CD14-positive monocyte (primary cell): Measurements from ENCODE around the gene CNTN5. TPM values are rescaled to one million over a fixed set of nuclear protein-coding genes. Genes with fewer than 3 reads are reported as not detected.

Experiments
- DNase-seq, 3 donors: peaks; one replicate each; pipeline ENCODE4 v3.0.0-alpha.2; 2011 to 2022
- H2AFZ ChIP-seq: 2 replicates; pipeline ENCODE4 v1.6.0; 2012; ENCODE audit warnings: mild to moderate bottlenecking, low read depth, low read length, inconsistent platforms; ENCODE audit not compliant: insufficient read depth, poor library complexity, severe bottlenecking
- H3K27ac ChIP-seq, 2 donors: 1 replicate in 1 of 2; 2 replicates in 1 of 2; pipeline ENCODE4 v1.5.1; 2012 to 2013; ENCODE audit warnings: low read length in 2 of 2, control low read depth in 1 of 2, inconsistent platforms in 1 of 2, low read depth in 1 of 2, mild to moderate bottlenecking in 1 of 2
- H3K27me3 ChIP-seq, 2 donors: one replicate each; pipeline versions ENCODE4 v1.6.0 to v1.6.1; 2011 to 2013; ENCODE audit warnings: low read length in 2 of 2; ENCODE audit not compliant: control insufficient read depth in 2 of 2, insufficient read depth in 2 of 2
- H3K36me3 ChIP-seq, 2 donors: replicated peaks in 1 of 2; 1 replicate in 1 of 2; 2 replicates in 1 of 2; pipeline versions ENCODE4 v1.5.1 to v1.6.1; 2012 to 2013; ENCODE audit warnings: low read length in 2 of 2, control low read depth in 1 of 2, inconsistent platforms in 1 of 2, mild to moderate bottlenecking in 1 of 2; ENCODE audit not compliant: insufficient read depth in 2 of 2, control insufficient read depth in 1 of 2
- H3K4me1 ChIP-seq, 2 donors: 1 replicate in 1 of 2; 2 replicates in 1 of 2; pipeline versions ENCODE4 v1.5.1 to v1.6.1; 2012 to 2013; ENCODE audit warnings: low read length in 2 of 2, control low read depth in 1 of 2, inconsistent platforms in 1 of 2, mild to moderate bottlenecking in 1 of 2, moderate library complexity in 1 of 2; ENCODE audit not compliant: insufficient read depth in 2 of 2, control insufficient read depth in 1 of 2
- H3K4me2 ChIP-seq: replicated peaks from 2 replicates; pipeline ENCODE3; 2012; ENCODE audit warnings: low read length, moderate library complexity, mild to moderate bottlenecking; ENCODE audit not compliant: poor library complexity, severe bottlenecking; ENCODE audit errors: extremely low read depth
- H3K4me3 ChIP-seq, 3 experiments: fragments of 200-600 bp in 1 of 3; sonication (generic) in 1 of 3; replicated peaks in 1 of 3; 1 replicate in 2 of 3; 2 replicates in 1 of 3; pipeline ENCODE4 v1.5.1; 2011 to 2013; ENCODE audit warnings: low read length in 3 of 3, mild to moderate bottlenecking in 3 of 3, control low read depth in 2 of 3, low read depth in 2 of 3, inconsistent platforms in 1 of 3, moderate library complexity in 1 of 3
- H3K79me2 ChIP-seq: 2 replicates; pipeline ENCODE4 v1.6.0; 2012; ENCODE audit warnings: mild to moderate bottlenecking, control low read depth, inconsistent platforms, low read length, moderate library complexity; ENCODE audit not compliant: insufficient read depth
- H3K9ac ChIP-seq: 2 replicates; pipeline ENCODE4 v1.6.0; 2017; ENCODE audit warnings: low read length, mild to moderate bottlenecking; ENCODE audit not compliant: insufficient read depth, poor library complexity, severe bottlenecking
- H3K9me3 ChIP-seq, 2 donors: replicated peaks in 1 of 2; 1 replicate in 1 of 2; 2 replicates in 1 of 2; pipeline versions ENCODE4 v1.5.1 to v1.6.1; 2012 to 2013; ENCODE audit warnings: low read length in 2 of 2, control low read depth in 1 of 2; ENCODE audit not compliant: control insufficient read depth in 1 of 2, insufficient read depth in 1 of 2
- H4K20me1 ChIP-seq: 2 replicates; pipeline ENCODE4 v1.6.0; 2012; ENCODE audit warnings: mild to moderate bottlenecking, low read length, control low read depth, moderate library complexity; ENCODE audit not compliant: insufficient read depth
- H3K27ac Mint-ChIP-seq, 7 donors: one replicate each; pipeline ENCODE4 v1.8.0; 2020; ENCODE audit warnings: mild to moderate bottlenecking in 7 of 7, mixed read lengths in 7 of 7, moderate library complexity in 6 of 7, inconsistent platforms in 2 of 7
- H3K27me3 Mint-ChIP-seq, 3 donors: one replicate each; pipeline ENCODE4 v1.8.0; 2021 to 2022; ENCODE audit warnings: low read depth in 3 of 3, mild to moderate bottlenecking in 3 of 3, mixed read lengths in 3 of 3, moderate library complexity in 3 of 3, inconsistent platforms in 1 of 3
- H3K36me3 Mint-ChIP-seq, 2 donors: one replicate each; pipeline ENCODE4 v1.8.0; 2020; ENCODE audit warnings: mixed read lengths in 2 of 2, inconsistent platforms in 1 of 2, mild to moderate bottlenecking in 1 of 2
- H3K4me1 Mint-ChIP-seq: one replicate; pipeline ENCODE4 v1.8.0; 2020; ENCODE audit warnings: mild to moderate bottlenecking, mixed read lengths
- H3K4me3 Mint-ChIP-seq, 2 donors: one replicate each; pipeline ENCODE4 v1.8.0; 2020; ENCODE audit warnings: mild to moderate bottlenecking in 2 of 2, mixed read lengths in 2 of 2, moderate library complexity in 1 of 2
- H3K9me3 Mint-ChIP-seq, 7 donors: one replicate each; pipeline ENCODE4 v1.8.0; 2020 to 2022; ENCODE audit warnings: mixed read lengths in 7 of 7, mild to moderate bottlenecking in 6 of 7, moderate library complexity in 6 of 7, inconsistent platforms in 2 of 7
- WGBS: methylation state at CpG from one replicate; pipeline ENCODE4 v1.1.5; 2013; ENCODE audit warnings: missing lambda C conversion rate; ENCODE audit not compliant: insufficient coverage; 5-methylcytosine and 5-hydroxymethylcytosine counted together
- intact Hi-C, 2 donors: fragments of 100-400 bp; cut with micrococcal nuclease; formaldehyde crosslinking; loops; one replicate each; pipeline versions ENCODE4 v1.15.0 to v1.15.1; 2023
- polyA plus RNA-seq, 3 donors: library from polyadenylated mRNA; depleted of rRNA in 1 of 3; unstranded in 2 of 3; stranded (reverse) in 1 of 3; fragments of 300-500 nt in 2 of 3; fragments of >200 nt in 1 of 3; fragmentation: Illumina TruSeq in 2 of 3; gene quantifications; 1 replicate in 2 of 3; 2 replicates in 1 of 3; pipeline ENCODE4 v1.2.3, GENCODE V29; 2012 to 2021
- TF ChIP-seq, protein P1 (sequence below): fragments of 200-600 bp; IDR thresholded peaks from one replicate; pipeline ENCODE4 v1.8.0; 2022; ENCODE audit warnings: antibody characterized with exemption, mild to moderate bottlenecking

Gene CNTN5
- polyA plus RNA-seq, 3 donors = not detected

- DNase-seq = no peak
- Histone ChIP-seq H3K9me3 (no peaks in the 10 kb centered on the region), H3K9ac (no peak overlapping the region), H2AFZ (no peak overlapping the region), H4K20me1 (no peaks in the 10 kb centered on the region), H3K4me3 (no peak overlapping the region), H3K36me3 (no peaks in the 10 kb centered on the region), H3K27me3 (no peaks in the 10 kb centered on the region), H3K4me2 (no peak overlapping the region), H3K4me1 (no peaks in the 10 kb centered on the region), H3K27ac (no peak overlapping the region), H3K79me2 (no peaks in the 10 kb centered on the region)
- 74% methylated on average over 3 of the region's 4 CpGs for WGBS
- H3K27me3 Mint-ChIP-seq = no peaks in the 10 kb centered on the region
- TF ChIP-seq, protein P1, sequence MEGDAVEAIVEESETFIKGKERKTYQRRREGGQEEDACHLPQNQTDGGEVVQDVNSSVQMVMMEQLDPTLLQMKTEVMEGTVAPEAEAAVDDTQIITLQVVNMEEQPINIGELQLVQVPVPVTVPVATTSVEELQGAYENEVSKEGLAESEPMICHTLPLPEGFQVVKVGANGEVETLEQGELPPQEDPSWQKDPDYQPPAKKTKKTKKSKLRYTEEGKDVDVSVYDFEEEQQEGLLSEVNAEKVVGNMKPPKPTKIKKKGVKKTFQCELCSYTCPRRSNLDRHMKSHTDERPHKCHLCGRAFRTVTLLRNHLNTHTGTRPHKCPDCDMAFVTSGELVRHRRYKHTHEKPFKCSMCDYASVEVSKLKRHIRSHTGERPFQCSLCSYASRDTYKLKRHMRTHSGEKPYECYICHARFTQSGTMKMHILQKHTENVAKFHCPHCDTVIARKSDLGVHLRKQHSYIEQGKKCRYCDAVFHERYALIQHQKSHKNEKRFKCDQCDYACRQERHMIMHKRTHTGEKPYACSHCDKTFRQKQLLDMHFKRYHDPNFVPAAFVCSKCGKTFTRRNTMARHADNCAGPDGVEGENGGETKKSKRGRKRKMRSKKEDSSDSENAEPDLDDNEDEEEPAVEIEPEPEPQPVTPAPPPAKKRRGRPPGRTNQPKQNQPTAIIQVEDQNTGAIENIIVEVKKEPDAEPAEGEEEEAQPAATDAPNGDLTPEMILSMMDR = no peak
- H3K4me1 Mint-ChIP-seq = no peaks in the 10 kb centered on the region
- H3K27ac Mint-ChIP-seq = no peak overlapping the region
- H3K9me3 Mint-ChIP-seq = peaks cover 0 to 3% (median 0%) of the 10 kb centered on the region in 7 donors
- H3K4me3 Mint-ChIP-seq = no peak overlapping the region
- intact Hi-C loops = no loop called here
- H3K36me3 Mint-ChIP-seq = no peaks in the 10 kb centered on the region
These were observed 524.9 kb downstream of the CNTN5 start for GRCh38 chr11:99545616-99546015.

- H3K9me3 ChIP-seq = no peaks in the 10 kb centered on the region
- H3K4me2 ChIP-seq = no peak overlapping the region
- Mint-ChIP-seq H3K36me3 (no peaks in the 10 kb centered on the region), H3K27ac (no peak overlapping the region), H3K9me3 (peaks cover 0 to 2% (median 0%) of the 10 kb centered on the region in 7 donors), H3K27me3 (no peaks in the 10 kb centered on the region), H3K4me1 (no peaks in the 10 kb centered on the region), H3K4me3 (no peak overlapping the region)
- no peaks in the 10 kb centered on the region for H3K4me1 ChIP-seq
- no peak overlapping the region for H3K27ac ChIP-seq
- 100% methylated on average over 1 of the region's 3 CpGs for WGBS
- H2AFZ ChIP-seq = no peak overlapping the region
- H3K4me3 ChIP-seq = no peak overlapping the region
- no peak for DNase-seq
- intact Hi-C loops = no loop called here
- H3K9ac ChIP-seq = no peak overlapping the region
- no peaks in the 10 kb centered on the region for H3K36me3 ChIP-seq
- TF ChIP-seq, protein P1 = no peak
- H3K79me2 ChIP-seq = no peaks in the 10 kb centered on the region
- H4K20me1 ChIP-seq = no peaks in the 10 kb centered on the region
- no peaks in the 10 kb centered on the region for H3K27me3 ChIP-seq
These were observed 527.5 kb downstream of the CNTN5 start for GRCh38 chr11:99548264-99548663.
